SK-N-SH (cell line): Measurements from ENCODE around the gene FANCE. TPM values are rescaled to one million over a fixed set of nuclear protein-coding genes. Genes with fewer than 3 reads are reported as not detected.

Experiments used
- CTCF ChIA-PET: fragments of 300-600, 350-600 bp; formaldehyde crosslinking; extraction: SDS; loops from one replicate; lab custom pipeline; 2021; lab: Yijun Ruan, JAX
- POLR2A ChIA-PET: fragments of 350-600 bp; sonication (Branson Sonifier 250); formaldehyde crosslinking; extraction: SDS; loops from one replicate; lab custom pipeline; 2020; ENCODE audit warnings: antibody characterized with exemption, inconsistent platforms; lab: Yijun Ruan, JAX
- DNase-seq: peaks from one replicate; pipeline ENCODE4 v3.0.0; 2012
- H2AFZ ChIP-seq: fragments of 200-600 bp; sonication (generic); 2 replicates; pipeline ENCODE4 v1.8.1; 2016; ENCODE audit warnings: antibody characterized with exemption, mild to moderate bottlenecking, low read depth
- H3F3A ChIP-seq: fragments of 200-600 bp; sonication (generic); replicated peaks from 2 replicates; pipeline ENCODE3; 2016; ENCODE audit warnings: antibody characterized with exemption, mild to moderate bottlenecking; ENCODE audit not compliant: insufficient read depth
- H3K27ac ChIP-seq, 2 experiments: fragments of 200-500 bp in 1 of 2; fragments of 200-600 bp in 1 of 2; sonication (Bioruptor generic) in 1 of 2; sonication (generic), shearing (Covaris generic) in 1 of 2; 2 replicates each; pipeline versions ENCODE4 v1.5.1 to v1.6.1; 2014 to 2016; ENCODE audit warnings: low read depth in 2 of 2, inconsistent platforms in 1 of 2, low read length in 1 of 2, mild to moderate bottlenecking in 1 of 2, mixed read lengths in 1 of 2
- H3K27me3 ChIP-seq: fragments of 200-600 bp; sonication (generic), shearing (Covaris generic); 2 replicates; pipeline ENCODE4 v1.6.1; 2016; ENCODE audit warnings: mixed run types; ENCODE audit not compliant: insufficient read depth
- H3K36me3 ChIP-seq, 2 experiments: fragments of 200-500 bp in 1 of 2; fragments of 200-600 bp in 1 of 2; sonication (Bioruptor generic) in 1 of 2; sonication (generic) in 1 of 2; replicated peaks in 1 of 2; 2 replicates each; pipeline versions ENCODE3 to v1.5.1; 2014 to 2016; ENCODE audit warnings: low read length in 1 of 2, mild to moderate bottlenecking in 1 of 2; ENCODE audit not compliant: insufficient read depth in 2 of 2, control insufficient read depth in 1 of 2
- H3K4me1 ChIP-seq, 2 experiments: fragments of 200-500 bp in 1 of 2; fragments of 200-600 bp in 1 of 2; sonication (Bioruptor generic) in 1 of 2; sonication (generic), shearing (Covaris generic) in 1 of 2; 2 replicates each; pipeline versions ENCODE4 v1.5.1 to v1.6.1; 2014 to 2016; ENCODE audit warnings: low read depth in 1 of 2, low read length in 1 of 2, mixed run types in 1 of 2; ENCODE audit not compliant: insufficient read depth in 2 of 2, control insufficient read depth in 1 of 2
- H3K4me2 ChIP-seq: fragments of 200-600 bp; sonication (generic), shearing (Covaris generic); 2 replicates; pipeline ENCODE4 v1.6.1; 2017; ENCODE audit warnings: mixed run types
- H3K4me3 ChIP-seq, 2 experiments: fragments of 200-500 bp in 1 of 2; fragments of 200-600 bp in 1 of 2; sonication (Bioruptor generic) in 1 of 2; sonication (generic), shearing (Covaris generic) in 1 of 2; 2 replicates each; pipeline versions ENCODE4 v1.5.1 to v1.8.1; 2014 to 2016; ENCODE audit warnings: low read depth in 2 of 2, inconsistent platforms in 1 of 2, low read length in 1 of 2, mild to moderate bottlenecking in 1 of 2, mixed read lengths in 1 of 2, moderate library complexity in 1 of 2
- H3K79me2 ChIP-seq: fragments of 200-600 bp; sonication (generic); 2 replicates; pipeline ENCODE4 v1.8.1; 2017; ENCODE audit warnings: mild to moderate bottlenecking; ENCODE audit not compliant: insufficient read depth
- H3K9ac ChIP-seq: fragments of 200-600 bp; sonication (generic); 2 replicates; pipeline ENCODE4 v1.6.1; 2017; ENCODE audit warnings: mixed run types
- H3K9me2 ChIP-seq: fragments of 200-600 bp; sonication (generic); 2 replicates; pipeline ENCODE4 v1.6.1; 2017; ENCODE audit warnings: mixed run types
- H3K9me3 ChIP-seq: fragments of 200-600 bp; sonication (generic); 2 replicates; pipeline ENCODE4 v1.6.1; 2017; ENCODE audit warnings: mixed run types, mild to moderate bottlenecking, moderate library complexity
- H4K20me1 ChIP-seq: fragments of 200-600 bp; sonication (generic); 2 replicates; pipeline ENCODE4 v1.6.1; 2017; ENCODE audit warnings: mild to moderate bottlenecking, mixed run types; ENCODE audit not compliant: insufficient read depth
- CHD2 ChIP-seq: fragments of 150-350 bp; IDR thresholded peaks from 2 replicates; pipeline ENCODE4 v1.6.1; 2018; ENCODE audit warnings: low read length; ENCODE audit not compliant: partially characterized antibody
- EP300 ChIP-seq, 2 experiments: IDR thresholded peaks; 2 replicates each; pipeline versions ENCODE4 v1.4.0 to v1.6.1; 2012; ENCODE audit warnings: borderline replicate concordance in 1 of 2, low read depth in 1 of 2, low read length in 1 of 2
- EZH2phosphoT487 ChIP-seq: fragments of 200-600 bp; sonication (generic); IDR thresholded peaks from 2 replicates; pipeline ENCODE4 v1.6.1; 2017; ENCODE audit warnings: low read depth, mixed run types, mild to moderate bottlenecking, antibody characterized with exemption, moderate library complexity, borderline replicate concordance
- FOSL2 ChIP-seq: IDR thresholded peaks from 2 replicates; pipeline ENCODE4 v1.4.0; 2012; ENCODE audit warnings: low read depth, mild to moderate bottlenecking, moderate library complexity, borderline replicate concordance
- FOXJ3 ChIP-seq: sonication (generic); formaldehyde crosslinking; IDR thresholded peaks from 2 replicates; pipeline ENCODE4 v1.5.1; 2020; ENCODE audit warnings: mild to moderate bottlenecking, missing genetic modification reagents
- FOXM1 ChIP-seq: IDR thresholded peaks from 2 replicates; pipeline ENCODE4 v1.4.0; 2012; ENCODE audit warnings: low read depth, mild to moderate bottlenecking
- JUND ChIP-seq: IDR thresholded peaks from 2 replicates; pipeline ENCODE4 v1.4.0; 2012
- MEF2A ChIP-seq: IDR thresholded peaks from 2 replicates; pipeline ENCODE4 v1.4.0; 2012; ENCODE audit warnings: low read depth, borderline replicate concordance
- MXI1 ChIP-seq: IDR thresholded peaks from 2 replicates; pipeline ENCODE4 v1.6.1; 2012; ENCODE audit warnings: mild to moderate bottlenecking, low read depth, low read length, improper control_type of control experiment
- NRF1 ChIP-seq: IDR thresholded peaks from 2 replicates; pipeline ENCODE4 v1.6.1; 2012; ENCODE audit warnings: low read depth, mild to moderate bottlenecking, low read length
- POLR2AphosphoS5 ChIP-seq: IDR thresholded peaks from 2 replicates; pipeline ENCODE4 v1.6.1; 2012; ENCODE audit warnings: low read depth, low read length
- RCOR1 ChIP-seq: fragments of 150-350 bp; IDR thresholded peaks from 2 replicates; pipeline ENCODE4 v1.6.1; 2017; ENCODE audit warnings: antibody characterized with exemption, low read length
- RFX5 ChIP-seq: IDR thresholded peaks from 2 replicates; pipeline ENCODE4 v1.6.1; 2012; ENCODE audit warnings: mild to moderate bottlenecking, improper control_type of control experiment, low read length
- SMC3 ChIP-seq: IDR thresholded peaks from 2 replicates; pipeline ENCODE4 v1.6.1; 2012; ENCODE audit warnings: low read depth, low read length, improper control_type of control experiment
- TEAD4 ChIP-seq: IDR thresholded peaks from 2 replicates; pipeline ENCODE4 v1.4.0; 2012; ENCODE audit warnings: mild to moderate bottlenecking, borderline replicate concordance; ENCODE audit not compliant: insufficient read depth
- WGBS: methylation state at CpG from one replicate; pipeline ENCODE4 v1.1.6; 2017; ENCODE audit warnings: low lambda C conversion rate; 5-methylcytosine and 5-hydroxymethylcytosine counted together
- polyA plus RNA-seq, 3 experiments: library from polyadenylated mRNA; depleted of rRNA; stranded (reverse); fragments of >200 nt; gene quantifications; 2 replicates each; pipeline ENCODE4 v1.2.3, GENCODE V29; 2012
- TF ChIP-seq, protein P1 (sequence below): fragments of 150-350 bp; IDR thresholded peaks from 2 replicates; pipeline ENCODE4 v1.6.1; 2017; ENCODE audit warnings: antibody characterized with exemption, low read length, low read depth, borderline replicate concordance
- TF ChIP-seq, protein P2 (sequence below): IDR thresholded peaks from 2 replicates; pipeline ENCODE4; 2012
- TF ChIP-seq, protein P3 (sequence below): fragments of 150-350 bp; IDR thresholded peaks from 2 replicates; pipeline ENCODE4 v1.6.1; 2016; ENCODE audit warnings: mild to moderate bottlenecking, low read depth, low read length
- TF ChIP-seq, protein P4 (sequence below): fragments of 200-600 bp; sonication (generic); IDR thresholded peaks from 2 replicates; pipeline ENCODE4 v1.6.1; 2017; ENCODE audit warnings: antibody characterized with exemption, mild to moderate bottlenecking, moderate library complexity
- TF ChIP-seq, protein P5 (sequence below): IDR thresholded peaks from 2 replicates; pipeline ENCODE4 v1.6.1; 2012; ENCODE audit warnings: mild to moderate bottlenecking, low read depth, low read length, moderate library complexity

Gene FANCE
- polyA plus RNA-seq, 1 of the 3 experiments (the other 2 are of a cell fraction): 5.8 TPM

DNA sequence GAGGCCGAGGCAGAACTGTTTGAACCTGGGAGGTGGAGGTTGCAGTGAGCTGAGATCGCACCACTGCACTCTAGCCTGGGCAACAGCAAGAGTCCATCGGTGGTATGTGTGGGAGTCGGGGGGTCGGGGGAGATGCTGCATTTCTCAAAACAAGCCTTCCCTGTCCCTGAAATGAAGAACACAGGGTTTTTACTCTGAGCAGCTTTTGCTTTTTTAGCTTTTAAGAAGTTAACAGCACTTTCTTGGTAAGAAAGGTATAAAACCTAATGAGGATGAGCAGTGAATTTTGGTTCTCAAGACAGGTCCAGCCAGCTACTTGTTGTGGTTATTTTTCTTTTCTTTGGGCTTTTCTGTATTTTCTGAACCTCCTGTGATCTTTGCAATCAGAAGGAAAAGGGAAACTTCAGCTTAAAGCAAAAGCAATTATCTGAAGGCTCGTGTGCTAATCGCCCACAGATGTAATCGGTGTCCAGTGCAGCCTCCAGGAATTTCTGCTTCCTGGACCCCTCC lies 19.8 kb downstream of the FANCE start:
- no peak overlapping the region for H3K9ac ChIP-seq
- CTCF ChIA-PET: interaction anchor here (0.6 to 2.1 kb wide), 8 partner anchors 9 to 185 kb away, joined by 3 to 8 read pairs (median 4); partner anchors contain the start of genes PPARD and TEAD3
- DNase-seq: no peak
- WGBS: 69% methylated on average over 8 of the region's 8 CpGs
- H3K79me2 ChIP-seq: peaks cover 38% of the 10 kb centered on the region
- H3F3A ChIP-seq: peaks cover 51% of the 10 kb centered on the region
- H3K9me2 ChIP-seq: no peaks in the 10 kb centered on the region
- no peak overlapping the region for H3K4me3 ChIP-seq
- peak overlapping the region; percentile 90; the same call in 1 of the 2 replicates for H3K4me2 ChIP-seq
- peaks cover 25 to 38% of the 10 kb centered on the region in 2 experiments for H3K36me3 ChIP-seq
- peaks cover 23 to 26% of the 10 kb centered on the region in 2 experiments; a peak in 3 of 4 replicates for H3K4me1 ChIP-seq
- peaks cover 47% of the 10 kb centered on the region for H4K20me1 ChIP-seq
- H3K9me3 ChIP-seq: no peaks in the 10 kb centered on the region
- TF ChIP-seq JUND (no peak; the same call in 1 of the 2 replicates), POLR2AphosphoS5 (no peak; the same call in 1 of the 2 replicates), NRF1 (no peak), TEAD4 (no peak), CHD2 (no peak), MEF2A (no peak), FOXJ3 (CRISPR knock-in tag) (no peak), MXI1 (no peak), FOSL2 (no peak), RCOR1 (no peak), RFX5 (no peak), EZH2phosphoT487 (no peak), FOXM1 (no peak), SMC3 (no peak), EP300 (IDR thresholded peaks at IDR 0.05; ENCODE audit: borderline replicate concordance in 1 of 2, low read depth in 1 of 2, low read length in 1 of 2) (no peak)
- TF ChIP-seq, protein P1, sequence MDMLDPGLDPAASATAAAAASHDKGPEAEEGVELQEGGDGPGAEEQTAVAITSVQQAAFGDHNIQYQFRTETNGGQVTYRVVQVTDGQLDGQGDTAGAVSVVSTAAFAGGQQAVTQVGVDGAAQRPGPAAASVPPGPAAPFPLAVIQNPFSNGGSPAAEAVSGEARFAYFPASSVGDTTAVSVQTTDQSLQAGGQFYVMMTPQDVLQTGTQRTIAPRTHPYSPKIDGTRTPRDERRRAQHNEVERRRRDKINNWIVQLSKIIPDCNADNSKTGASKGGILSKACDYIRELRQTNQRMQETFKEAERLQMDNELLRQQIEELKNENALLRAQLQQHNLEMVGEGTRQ: no peak
- TF ChIP-seq, protein P2, sequence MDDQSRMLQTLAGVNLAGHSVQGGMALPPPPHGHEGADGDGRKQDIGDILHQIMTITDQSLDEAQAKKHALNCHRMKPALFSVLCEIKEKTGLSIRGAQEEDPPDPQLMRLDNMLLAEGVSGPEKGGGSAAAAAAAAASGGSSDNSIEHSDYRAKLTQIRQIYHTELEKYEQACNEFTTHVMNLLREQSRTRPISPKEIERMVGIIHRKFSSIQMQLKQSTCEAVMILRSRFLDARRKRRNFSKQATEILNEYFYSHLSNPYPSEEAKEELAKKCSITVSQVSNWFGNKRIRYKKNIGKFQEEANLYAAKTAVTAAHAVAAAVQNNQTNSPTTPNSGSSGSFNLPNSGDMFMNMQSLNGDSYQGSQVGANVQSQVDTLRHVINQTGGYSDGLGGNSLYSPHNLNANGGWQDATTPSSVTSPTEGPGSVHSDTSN: no peak
- TF ChIP-seq, protein P3, sequence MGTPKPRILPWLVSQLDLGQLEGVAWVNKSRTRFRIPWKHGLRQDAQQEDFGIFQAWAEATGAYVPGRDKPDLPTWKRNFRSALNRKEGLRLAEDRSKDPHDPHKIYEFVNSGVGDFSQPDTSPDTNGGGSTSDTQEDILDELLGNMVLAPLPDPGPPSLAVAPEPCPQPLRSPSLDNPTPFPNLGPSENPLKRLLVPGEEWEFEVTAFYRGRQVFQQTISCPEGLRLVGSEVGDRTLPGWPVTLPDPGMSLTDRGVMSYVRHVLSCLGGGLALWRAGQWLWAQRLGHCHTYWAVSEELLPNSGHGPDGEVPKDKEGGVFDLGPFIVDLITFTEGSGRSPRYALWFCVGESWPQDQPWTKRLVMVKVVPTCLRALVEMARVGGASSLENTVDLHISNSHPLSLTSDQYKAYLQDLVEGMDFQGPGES: no peak
- TF ChIP-seq, protein P4, sequence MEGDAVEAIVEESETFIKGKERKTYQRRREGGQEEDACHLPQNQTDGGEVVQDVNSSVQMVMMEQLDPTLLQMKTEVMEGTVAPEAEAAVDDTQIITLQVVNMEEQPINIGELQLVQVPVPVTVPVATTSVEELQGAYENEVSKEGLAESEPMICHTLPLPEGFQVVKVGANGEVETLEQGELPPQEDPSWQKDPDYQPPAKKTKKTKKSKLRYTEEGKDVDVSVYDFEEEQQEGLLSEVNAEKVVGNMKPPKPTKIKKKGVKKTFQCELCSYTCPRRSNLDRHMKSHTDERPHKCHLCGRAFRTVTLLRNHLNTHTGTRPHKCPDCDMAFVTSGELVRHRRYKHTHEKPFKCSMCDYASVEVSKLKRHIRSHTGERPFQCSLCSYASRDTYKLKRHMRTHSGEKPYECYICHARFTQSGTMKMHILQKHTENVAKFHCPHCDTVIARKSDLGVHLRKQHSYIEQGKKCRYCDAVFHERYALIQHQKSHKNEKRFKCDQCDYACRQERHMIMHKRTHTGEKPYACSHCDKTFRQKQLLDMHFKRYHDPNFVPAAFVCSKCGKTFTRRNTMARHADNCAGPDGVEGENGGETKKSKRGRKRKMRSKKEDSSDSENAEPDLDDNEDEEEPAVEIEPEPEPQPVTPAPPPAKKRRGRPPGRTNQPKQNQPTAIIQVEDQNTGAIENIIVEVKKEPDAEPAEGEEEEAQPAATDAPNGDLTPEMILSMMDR: no peak
- TF ChIP-seq, protein P5, sequence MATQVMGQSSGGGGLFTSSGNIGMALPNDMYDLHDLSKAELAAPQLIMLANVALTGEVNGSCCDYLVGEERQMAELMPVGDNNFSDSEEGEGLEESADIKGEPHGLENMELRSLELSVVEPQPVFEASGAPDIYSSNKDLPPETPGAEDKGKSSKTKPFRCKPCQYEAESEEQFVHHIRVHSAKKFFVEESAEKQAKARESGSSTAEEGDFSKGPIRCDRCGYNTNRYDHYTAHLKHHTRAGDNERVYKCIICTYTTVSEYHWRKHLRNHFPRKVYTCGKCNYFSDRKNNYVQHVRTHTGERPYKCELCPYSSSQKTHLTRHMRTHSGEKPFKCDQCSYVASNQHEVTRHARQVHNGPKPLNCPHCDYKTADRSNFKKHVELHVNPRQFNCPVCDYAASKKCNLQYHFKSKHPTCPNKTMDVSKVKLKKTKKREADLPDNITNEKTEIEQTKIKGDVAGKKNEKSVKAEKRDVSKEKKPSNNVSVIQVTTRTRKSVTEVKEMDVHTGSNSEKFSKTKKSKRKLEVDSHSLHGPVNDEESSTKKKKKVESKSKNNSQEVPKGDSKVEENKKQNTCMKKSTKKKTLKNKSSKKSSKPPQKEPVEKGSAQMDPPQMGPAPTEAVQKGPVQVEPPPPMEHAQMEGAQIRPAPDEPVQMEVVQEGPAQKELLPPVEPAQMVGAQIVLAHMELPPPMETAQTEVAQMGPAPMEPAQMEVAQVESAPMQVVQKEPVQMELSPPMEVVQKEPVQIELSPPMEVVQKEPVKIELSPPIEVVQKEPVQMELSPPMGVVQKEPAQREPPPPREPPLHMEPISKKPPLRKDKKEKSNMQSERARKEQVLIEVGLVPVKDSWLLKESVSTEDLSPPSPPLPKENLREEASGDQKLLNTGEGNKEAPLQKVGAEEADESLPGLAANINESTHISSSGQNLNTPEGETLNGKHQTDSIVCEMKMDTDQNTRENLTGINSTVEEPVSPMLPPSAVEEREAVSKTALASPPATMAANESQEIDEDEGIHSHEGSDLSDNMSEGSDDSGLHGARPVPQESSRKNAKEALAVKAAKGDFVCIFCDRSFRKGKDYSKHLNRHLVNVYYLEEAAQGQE: no peak
- H2AFZ ChIP-seq: no peak overlapping the region
- POLR2A ChIA-PET: interaction anchor here (1.3 to 2.2 kb wide), 4 partner anchors 8 to 20 kb away, joined by 6 to 9 read pairs (median 8); no protein-coding TSS in a partner anchor
- H3K27me3 ChIP-seq: no peaks in the 10 kb centered on the region
- peak overlapping the region; percentile 29 to 85; a peak in 3 of 4 replicates for H3K27ac ChIP-seq
